VCaP (cell line): ENCODE results near the gene STARD10.

Source experiments
- H3K27ac ChIP-seq: fragments of 450-650 bp; 2 replicates; pipeline ENCODE4 v1.5.1; 2017
- TF ChIP-seq, protein P1 (sequence below): fragments of 450-650 bp; conservative IDR thresholded peaks from 2 replicates; pipeline ENCODE4 v1.5.1; 2017; ENCODE audit warnings: mild to moderate bottlenecking, moderate library complexity

STARD10 gene

DNA sequence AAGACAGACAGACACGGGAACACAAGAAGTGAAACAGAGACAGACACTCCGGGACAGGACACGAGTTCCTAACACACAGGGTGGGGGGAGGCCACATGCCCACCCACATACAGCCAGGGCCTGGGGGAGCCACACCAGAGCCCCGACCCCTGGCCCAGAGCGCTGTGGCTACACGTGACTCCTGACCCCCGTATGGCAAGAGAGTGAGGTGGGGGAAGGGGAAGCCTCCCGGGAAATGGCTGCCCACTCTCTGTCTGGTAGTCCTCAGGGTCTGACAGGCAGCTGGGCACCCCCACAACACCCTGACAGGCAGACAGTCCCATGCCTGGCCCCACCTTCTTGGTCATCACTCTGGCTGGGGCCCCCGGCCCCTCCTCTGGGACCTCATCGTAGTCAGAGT is 81.0 kb downstream of the STARD10 start:
- TF ChIP-seq, protein P1, sequence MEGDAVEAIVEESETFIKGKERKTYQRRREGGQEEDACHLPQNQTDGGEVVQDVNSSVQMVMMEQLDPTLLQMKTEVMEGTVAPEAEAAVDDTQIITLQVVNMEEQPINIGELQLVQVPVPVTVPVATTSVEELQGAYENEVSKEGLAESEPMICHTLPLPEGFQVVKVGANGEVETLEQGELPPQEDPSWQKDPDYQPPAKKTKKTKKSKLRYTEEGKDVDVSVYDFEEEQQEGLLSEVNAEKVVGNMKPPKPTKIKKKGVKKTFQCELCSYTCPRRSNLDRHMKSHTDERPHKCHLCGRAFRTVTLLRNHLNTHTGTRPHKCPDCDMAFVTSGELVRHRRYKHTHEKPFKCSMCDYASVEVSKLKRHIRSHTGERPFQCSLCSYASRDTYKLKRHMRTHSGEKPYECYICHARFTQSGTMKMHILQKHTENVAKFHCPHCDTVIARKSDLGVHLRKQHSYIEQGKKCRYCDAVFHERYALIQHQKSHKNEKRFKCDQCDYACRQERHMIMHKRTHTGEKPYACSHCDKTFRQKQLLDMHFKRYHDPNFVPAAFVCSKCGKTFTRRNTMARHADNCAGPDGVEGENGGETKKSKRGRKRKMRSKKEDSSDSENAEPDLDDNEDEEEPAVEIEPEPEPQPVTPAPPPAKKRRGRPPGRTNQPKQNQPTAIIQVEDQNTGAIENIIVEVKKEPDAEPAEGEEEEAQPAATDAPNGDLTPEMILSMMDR: no peak
- no peak overlapping the region for H3K27ac ChIP-seq

DNA sequence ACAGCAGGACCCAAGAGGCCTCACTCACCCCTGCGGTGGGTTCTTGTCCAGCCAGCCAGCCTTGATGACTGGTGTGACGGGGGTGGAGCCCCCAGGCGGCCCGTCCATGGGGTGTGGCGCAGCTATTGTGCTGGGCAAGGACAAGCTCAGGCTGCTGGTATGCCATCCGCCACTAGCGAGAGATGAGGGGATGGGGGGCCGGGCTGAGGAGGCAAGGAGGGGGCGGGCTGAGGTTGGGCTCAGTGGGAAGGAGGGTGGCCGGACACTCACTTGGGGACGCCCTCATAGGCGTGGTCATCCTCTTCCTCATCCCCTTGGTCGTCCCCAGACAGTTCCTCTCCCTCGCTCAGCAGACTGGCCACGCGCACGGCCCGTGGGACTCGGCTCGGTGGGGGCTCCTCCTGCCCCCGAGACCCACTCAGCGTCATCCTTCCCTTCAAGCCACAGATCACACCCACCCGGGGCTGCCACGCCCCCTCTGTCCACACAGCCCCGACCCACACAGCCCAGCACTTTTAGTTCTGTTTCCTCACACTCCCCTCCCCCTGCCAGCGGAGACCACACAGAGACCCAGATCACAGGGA is 81.6 kb downstream of the STARD10 start:
- TF ChIP-seq, protein P1: no peak
- no peak overlapping the region for H3K27ac ChIP-seq

DNA sequence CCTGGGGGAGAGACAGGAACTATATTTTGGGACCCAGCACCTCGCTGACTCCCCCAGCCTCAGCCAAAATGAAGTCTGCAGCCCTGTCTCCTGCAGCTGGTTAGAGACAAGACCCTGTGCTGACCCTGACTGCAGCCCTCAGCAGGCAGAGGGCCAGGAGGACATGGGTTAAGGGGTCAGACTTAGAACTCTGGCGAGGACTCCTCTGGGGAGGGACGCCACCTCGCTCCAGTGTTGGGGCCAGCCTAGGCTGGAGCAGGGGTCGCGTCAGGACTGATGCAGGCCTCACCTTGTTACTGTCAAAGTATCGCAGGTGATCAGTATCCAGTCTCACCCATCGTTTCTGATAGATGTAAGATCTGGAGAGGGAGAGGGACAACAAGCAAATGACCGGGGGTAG is 82.7 kb downstream of the STARD10 start:
- TF ChIP-seq, protein P1: no peak
- H3K27ac ChIP-seq: no peak overlapping the region

DNA sequence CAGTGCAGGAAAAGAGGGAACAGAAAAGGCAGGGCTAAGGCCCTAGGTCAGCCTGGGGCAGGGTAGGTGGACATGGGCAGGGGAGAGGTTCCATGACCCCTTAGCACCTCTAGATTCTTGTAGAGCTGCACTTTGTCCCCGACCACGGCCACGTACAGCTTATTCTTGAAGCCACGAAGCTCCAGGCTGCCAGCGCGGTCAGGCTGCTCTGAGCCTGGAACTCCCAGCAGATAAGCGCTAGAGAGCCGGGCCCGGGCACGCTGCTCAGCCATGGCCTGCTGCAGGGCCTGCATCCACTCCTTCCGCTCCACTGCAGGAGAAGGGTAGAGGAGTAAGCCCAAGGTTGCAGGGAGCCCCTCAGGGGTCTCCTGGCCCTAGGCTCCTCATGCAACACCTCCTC is 83.6 kb downstream of the STARD10 start:
- no peak overlapping the region for H3K27ac ChIP-seq
- TF ChIP-seq, protein P1: no peak

DNA sequence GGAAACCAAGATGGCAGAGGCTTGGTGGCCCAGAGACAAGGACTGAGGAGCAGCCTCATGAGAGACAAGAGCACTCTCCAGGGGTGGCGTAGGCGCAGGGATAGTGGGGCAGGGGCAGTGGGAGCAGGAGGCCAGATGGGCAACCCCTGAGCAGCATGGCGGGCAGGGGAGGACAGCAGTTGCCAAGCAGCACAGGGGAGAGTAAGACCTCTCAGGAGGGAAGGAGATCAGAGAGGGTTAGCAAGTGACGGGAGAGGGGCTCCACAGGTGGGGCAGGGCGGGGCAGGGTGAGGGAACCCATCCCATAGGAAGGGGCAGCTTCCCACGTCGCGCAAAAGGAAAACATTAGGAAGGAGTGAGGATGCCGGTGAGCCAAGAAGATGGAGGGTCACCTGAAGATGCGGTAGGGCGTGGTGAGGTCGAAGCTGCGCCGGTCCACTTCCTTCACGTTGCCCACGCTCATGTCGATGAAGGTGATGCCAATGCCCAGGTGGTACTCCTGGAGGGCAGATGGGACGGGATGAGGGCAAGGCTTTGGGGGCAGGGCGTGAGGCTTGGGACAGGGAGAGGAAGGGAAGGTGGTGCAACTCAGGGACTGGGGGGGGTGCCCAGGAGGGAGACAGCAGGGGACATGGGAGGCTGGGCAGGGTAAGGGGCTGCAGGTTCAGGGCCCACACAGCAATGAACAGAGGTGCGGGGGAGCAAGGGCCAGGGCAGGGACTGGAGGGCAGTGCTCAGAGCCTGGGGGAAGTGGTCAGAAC is 84.2 kb downstream of the STARD10 start:
- TF ChIP-seq, protein P1: no peak
- H3K27ac ChIP-seq: no peak overlapping the region

DNA sequence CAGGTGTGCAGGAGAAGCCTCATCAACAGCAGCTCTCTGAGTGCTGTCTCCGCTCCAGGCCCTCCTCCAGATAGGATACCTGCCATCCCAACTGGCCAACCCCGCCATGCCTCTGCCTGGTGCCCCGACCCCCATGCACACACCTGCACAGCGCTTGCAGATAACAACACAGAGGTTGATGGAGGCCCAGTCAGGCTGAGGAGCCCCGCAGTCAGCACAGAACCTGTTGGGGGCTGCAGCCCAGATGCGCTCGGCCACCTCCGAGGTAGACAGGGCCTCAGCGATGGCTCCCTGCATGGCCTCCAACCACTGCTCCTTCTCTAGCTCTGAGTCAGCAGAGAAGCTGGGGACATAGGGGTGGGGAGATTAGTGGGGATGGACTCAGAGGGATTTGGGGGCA is 86.8 kb downstream of the STARD10 start:
- no peak overlapping the region for H3K27ac ChIP-seq
- TF ChIP-seq, protein P1: no peak

DNA sequence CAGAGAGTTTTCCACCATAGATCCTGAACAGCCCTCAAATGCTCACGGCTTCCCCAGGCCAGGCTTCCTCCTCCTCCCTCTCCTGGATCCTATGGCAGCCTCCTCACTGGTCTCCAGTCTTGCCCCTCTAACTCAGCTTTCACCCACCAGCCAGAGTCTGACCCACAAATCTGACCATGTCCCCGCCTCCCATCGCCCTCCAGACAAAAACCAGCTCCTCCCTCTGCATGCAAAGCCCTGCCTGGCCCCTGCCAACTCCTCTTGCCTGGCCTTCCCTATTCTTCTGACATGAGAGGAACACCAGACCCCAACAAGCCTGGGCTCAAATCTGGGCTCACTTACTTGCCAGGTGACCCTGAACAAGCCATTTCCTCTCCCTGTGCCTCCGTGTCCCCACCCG is 87.3 kb downstream of the STARD10 start:
- H3K27ac ChIP-seq: no peak overlapping the region
- TF ChIP-seq, protein P1: no peak
